HG03378 (cell line): Measurements from ENCODE around the gene MARCHF10.

Experiments used
- ATAC-seq: cut with Tn5 transposase; IDR thresholded peaks from one replicate; pipeline ENCODE4 v1.9.1; 2021; ENCODE audit warnings: mild to moderate bottlenecking, moderate library complexity; ENCODE audit not compliant: unreplicated experiment

Gene MARCHF10

GRCh38 chr17:62755141-62755851 lies 52.8 kb downstream of the MARCHF10 start:
- ATAC-seq, result no peak

GRCh38 chr17:62754631-62755030 lies 53.5 kb downstream of the MARCHF10 start:
- ATAC-seq, result no peak

- ATAC-seq, result no peak
Measured at GRCh38 chr17:62753562-62753961, 54.6 kb downstream of the MARCHF10 start.

DNA sequence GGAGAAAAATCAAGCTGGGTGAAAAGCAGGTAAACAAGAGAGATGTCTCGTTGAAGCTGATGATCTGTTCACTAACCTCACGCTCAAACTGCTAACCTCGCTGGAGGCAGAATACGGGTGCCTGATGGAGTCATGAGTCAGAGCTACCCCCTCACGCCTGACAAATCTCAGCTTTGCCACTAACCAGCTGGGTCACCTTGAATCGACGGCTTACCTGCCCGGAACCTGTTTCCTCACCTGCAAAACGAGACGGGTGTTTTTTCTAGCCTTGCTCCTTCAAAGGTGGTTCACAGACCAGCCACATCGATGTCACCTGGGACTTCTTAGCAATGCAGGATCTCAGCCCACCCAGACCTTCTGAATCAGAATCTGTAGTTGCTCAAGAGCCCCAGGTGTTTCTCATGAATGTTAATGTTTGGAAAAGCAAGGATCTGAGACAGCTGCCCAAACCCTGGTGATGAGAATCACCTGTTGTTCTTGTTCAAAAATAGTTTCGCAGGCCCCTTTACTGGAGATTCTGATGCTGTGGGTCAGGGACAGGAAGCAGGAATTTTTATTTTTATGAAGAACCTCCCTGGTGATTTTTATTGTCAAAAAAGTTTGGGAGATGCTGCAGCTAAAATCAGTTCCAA lies 56.9 kb downstream of the MARCHF10 start:
- ATAC-seq, result no peak

DNA sequence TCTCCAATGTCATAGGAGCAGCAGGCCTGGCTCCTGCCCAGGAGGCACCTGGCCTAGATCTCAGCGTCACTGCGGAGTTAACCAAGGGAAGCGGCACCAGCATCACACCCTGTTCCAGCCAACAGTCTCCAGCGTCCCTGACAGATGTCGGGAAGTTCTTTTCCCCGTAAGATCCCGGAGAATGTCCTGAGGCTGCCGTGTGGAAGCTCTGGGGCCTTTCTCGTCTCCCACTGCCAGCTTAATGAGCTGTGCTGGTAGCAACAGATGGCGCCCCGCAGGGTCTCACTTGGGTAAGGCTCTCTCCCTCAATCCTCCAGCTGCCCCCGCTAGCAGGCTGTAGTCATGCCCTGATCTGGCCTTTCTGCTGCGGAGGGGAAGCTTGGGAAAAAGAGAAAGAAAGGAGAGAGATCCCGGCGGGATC lies 57.5 kb downstream of the MARCHF10 start:
- ATAC-seq, result no peak

GRCh38 chr17:62749926-62750325 lies 58.2 kb downstream of the MARCHF10 start:
- no peak for ATAC-seq

- ATAC-seq, result no peak
Measured at GRCh38 chr17:62746941-62747340, 61.2 kb downstream of the MARCHF10 start.

DNA sequence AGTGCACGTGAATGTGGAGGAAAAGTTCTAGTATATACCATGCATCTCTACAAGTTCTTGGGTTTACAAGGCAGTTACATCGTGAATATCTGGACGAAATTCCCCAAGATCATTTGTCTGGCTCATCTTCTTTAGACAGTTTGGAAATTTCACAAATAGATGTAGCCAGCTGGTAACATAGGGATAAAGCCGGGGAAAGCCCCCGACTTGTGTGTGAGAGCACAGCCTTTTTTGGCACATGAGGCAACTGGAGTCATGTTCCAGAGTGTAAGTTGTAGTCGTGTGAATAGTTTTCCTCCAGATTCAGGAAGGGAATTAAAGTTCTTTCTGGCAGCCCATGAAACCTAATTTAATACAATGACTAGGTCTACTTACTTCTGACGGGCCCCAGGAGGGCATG lies 62.3 kb downstream of the MARCHF10 start:
- ATAC-seq, result no peak

GRCh38 chr17:62744259-62744658 lies 63.9 kb downstream of the MARCHF10 start:
- no peak for ATAC-seq

- no peak for ATAC-seq
Measured at GRCh38 chr17:62741290-62741689, 66.8 kb downstream of the MARCHF10 start.

GRCh38 chr17:62739645-62740388 lies 68.3 kb downstream of the MARCHF10 start:
- ATAC-seq, result no peak

DNA sequence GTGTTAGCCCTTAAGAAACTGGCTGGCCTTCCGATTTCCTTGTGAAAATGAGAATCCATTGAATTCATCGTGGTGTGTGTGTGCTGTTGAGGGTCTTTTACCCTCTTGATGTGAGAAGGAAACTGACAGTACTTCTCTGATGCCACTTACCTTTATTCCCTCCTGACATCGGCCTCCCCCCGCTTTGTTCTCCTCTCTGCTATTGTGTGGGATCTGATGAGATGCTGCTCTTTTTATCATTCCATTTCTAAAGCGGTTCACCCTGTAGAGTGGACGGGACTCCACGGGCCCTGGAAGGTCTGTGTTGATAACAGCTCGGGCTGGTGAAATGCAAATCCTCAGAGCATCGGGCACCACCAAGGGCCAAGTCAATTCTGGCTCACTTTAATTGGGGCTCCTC lies 69.8 kb downstream of the MARCHF10 start:
- ATAC-seq, result no peak

- no peak for ATAC-seq
Measured at GRCh38 chr17:62737513-62737912, 70.6 kb downstream of the MARCHF10 start.

- no peak for ATAC-seq
Measured at GRCh38 chr17:62735044-62735651, 73.0 kb downstream of the MARCHF10 start.

GRCh38 chr17:62732125-62732524 lies 76.0 kb downstream of the MARCHF10 start:
- no peak for ATAC-seq

- ATAC-seq, result no peak
Measured at GRCh38 chr17:62727916-62728672, 80.0 kb downstream of the MARCHF10 start.

DNA sequence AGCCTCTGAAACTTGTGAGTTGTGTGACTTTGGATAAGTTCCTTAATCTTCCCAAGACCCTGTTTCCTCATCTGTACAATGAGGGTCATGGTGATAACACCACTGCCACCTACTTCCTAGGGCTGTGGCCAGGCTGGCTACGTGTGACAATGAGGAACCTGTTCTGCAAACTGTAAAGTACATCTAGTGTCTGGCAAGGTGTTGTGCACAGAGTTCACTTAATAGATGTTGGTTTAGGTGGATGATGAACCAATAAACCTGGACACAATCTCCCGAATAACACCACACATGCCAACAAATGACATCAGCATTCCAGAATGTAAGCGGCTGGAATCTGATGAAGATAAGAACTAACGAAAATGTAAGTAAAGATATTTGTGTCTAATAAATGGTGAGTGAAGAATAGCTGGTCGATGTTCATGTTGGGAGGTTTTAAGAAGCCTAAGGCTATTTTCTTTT lies 82.3 kb downstream of the MARCHF10 start:
- no peak for ATAC-seq

GRCh38 chr17:62724398-62725146 lies 83.5 kb downstream of the MARCHF10 start:
- ATAC-seq, result peak; percentile 92

DNA sequence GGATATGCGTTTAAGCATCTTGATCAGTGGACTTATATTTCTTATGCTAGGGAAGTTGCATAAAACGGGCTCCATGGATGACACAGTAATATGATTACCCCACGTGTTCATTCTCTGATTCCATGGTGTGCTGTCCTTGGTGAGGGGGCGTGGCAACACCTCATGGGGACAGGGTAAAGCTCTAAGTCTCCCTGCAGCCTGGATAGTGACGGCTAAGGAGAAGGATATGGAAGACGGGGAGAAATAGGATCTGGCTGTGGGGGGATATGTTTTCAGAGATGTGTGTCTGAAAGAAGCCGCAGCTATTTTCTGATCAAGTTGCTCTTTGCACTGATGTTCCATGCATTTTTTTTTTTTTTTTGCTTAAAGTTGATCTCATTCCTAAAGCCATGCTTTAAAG lies 84.3 kb downstream of the MARCHF10 start:
- ATAC-seq, result no peak

DNA sequence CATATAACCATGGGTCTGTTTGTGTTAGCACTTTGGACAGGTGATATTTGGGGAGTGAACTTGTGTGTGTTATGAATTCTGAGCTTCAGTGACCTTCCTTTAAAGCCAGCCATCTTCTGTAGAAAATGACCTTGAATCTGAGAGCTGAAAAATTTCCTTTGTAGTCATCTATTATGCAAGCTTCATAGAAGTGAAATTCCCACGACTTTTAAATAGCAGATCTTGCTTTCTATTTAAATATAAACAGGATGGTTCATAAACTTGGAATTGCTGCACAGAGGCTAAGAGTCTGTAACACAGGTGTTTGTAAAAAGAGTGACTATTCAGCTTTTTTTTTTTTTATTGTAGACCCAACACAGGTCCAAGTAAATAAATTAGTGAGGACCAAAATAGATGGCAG lies 85.5 kb downstream of the MARCHF10 start:
- no peak for ATAC-seq
